C4-2B (cell line): ENCODE measurements around the gene COL3A1.

Experiments
- ZFX ChIP-seq: fragments of 450-650 bp; IDR thresholded peaks from 2 replicates; pipeline ENCODE4 v1.6.1; 2017
- TF ChIP-seq, protein P1 (sequence below): fragments of 450-650 bp; conservative IDR thresholded peaks from 2 replicates; pipeline ENCODE4 v1.5.1; 2017; ENCODE audit warnings: mild to moderate bottlenecking

DNA sequence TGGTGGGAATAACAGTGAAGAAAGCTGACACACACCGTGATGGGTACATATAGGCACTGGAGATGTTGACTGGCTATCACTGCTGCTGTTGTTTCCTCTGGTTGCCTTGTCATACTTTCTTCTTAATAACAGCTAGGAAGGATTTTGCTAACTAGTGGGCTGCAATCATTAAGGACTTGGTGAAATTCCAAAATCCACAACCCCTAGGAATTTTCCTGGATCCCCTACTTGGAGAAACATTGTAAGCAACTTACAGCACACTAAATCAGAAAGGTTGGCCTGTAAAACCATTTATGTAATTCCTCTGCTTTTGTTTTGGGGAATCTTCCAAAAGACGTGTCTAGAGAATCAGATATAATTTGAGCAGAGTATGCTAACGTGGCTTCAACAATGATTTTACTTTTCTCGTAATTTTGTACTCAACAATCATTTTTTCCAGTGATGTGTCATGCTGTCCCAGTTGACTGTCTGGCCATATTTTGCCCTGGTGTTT is 8.0 kb upstream of the COL3A1 start:
- TF ChIP-seq, protein P1, sequence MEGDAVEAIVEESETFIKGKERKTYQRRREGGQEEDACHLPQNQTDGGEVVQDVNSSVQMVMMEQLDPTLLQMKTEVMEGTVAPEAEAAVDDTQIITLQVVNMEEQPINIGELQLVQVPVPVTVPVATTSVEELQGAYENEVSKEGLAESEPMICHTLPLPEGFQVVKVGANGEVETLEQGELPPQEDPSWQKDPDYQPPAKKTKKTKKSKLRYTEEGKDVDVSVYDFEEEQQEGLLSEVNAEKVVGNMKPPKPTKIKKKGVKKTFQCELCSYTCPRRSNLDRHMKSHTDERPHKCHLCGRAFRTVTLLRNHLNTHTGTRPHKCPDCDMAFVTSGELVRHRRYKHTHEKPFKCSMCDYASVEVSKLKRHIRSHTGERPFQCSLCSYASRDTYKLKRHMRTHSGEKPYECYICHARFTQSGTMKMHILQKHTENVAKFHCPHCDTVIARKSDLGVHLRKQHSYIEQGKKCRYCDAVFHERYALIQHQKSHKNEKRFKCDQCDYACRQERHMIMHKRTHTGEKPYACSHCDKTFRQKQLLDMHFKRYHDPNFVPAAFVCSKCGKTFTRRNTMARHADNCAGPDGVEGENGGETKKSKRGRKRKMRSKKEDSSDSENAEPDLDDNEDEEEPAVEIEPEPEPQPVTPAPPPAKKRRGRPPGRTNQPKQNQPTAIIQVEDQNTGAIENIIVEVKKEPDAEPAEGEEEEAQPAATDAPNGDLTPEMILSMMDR: no peak
- TF ChIP-seq ZFX: no peak
